SU-DHL-6 (cell line): ENCODE results near the gene TMIGD2.

Experiments used
- H2AFZ ChIP-seq: fragments of 200-600 bp; sonication (generic); 2 replicates; pipeline ENCODE4 v1.6.1; 2014; ENCODE audit warnings: low read depth, mild to moderate bottlenecking, moderate library complexity, mixed read lengths, antibody characterized with exemption, low read length; ENCODE audit not compliant: severe bottlenecking
- H3F3A ChIP-seq: fragments of 200-600 bp; shearing (Covaris generic); 2 replicates; pipeline ENCODE4 v1.6.0; 2016; ENCODE audit warnings: antibody characterized with exemption, mild to moderate bottlenecking; ENCODE audit not compliant: insufficient read depth
- H3K27ac ChIP-seq: fragments of 200-600 bp; sonication (generic); 2 replicates; pipeline ENCODE4 v1.5.1; 2016; ENCODE audit warnings: low read depth, mild to moderate bottlenecking, low read length, moderate library complexity, mixed read lengths
- H3K27me3 ChIP-seq: fragments of 200-600 bp; sonication (generic), shearing (Covaris generic); 2 replicates; pipeline ENCODE4 v1.6.0; 2014; ENCODE audit warnings: mild to moderate bottlenecking, low read length
- H3K36me3 ChIP-seq: fragments of 200-600 bp; sonication (generic); 2 replicates; pipeline ENCODE4 v1.6.1; 2014; ENCODE audit warnings: mild to moderate bottlenecking, low read length, mixed read lengths
- H3K4me2 ChIP-seq: fragments of 300-600, 200-600 bp; shearing (Covaris generic), sonication (generic); 2 replicates; pipeline ENCODE4 v1.6.0; 2014; ENCODE audit warnings: low read length, low read depth, mild to moderate bottlenecking; ENCODE audit not compliant: poor library complexity, severe bottlenecking
- H3K4me3 ChIP-seq: fragments of 200-600 bp; sonication (generic); 2 replicates; pipeline ENCODE4 v1.5.1; 2014; ENCODE audit warnings: antibody characterized with exemption, low read length, mild to moderate bottlenecking, mixed read lengths; ENCODE audit not compliant: insufficient read depth, poor library complexity, severe bottlenecking
- H3K79me2 ChIP-seq: fragments of 200-600 bp; sonication (generic); 2 replicates; pipeline ENCODE4 v1.6.1; 2014; ENCODE audit warnings: mild to moderate bottlenecking, low read length, moderate library complexity; ENCODE audit not compliant: insufficient read depth
- H3K9ac ChIP-seq: fragments of 200-600 bp; sonication (generic); 2 replicates; pipeline ENCODE4 v1.7.0; 2014; ENCODE audit warnings: mild to moderate bottlenecking, low read length
- H3K9me2 ChIP-seq: fragments of 200-600 bp; sonication (generic); replicated peaks from 2 replicates; pipeline ENCODE4 v1.6.1; 2014; ENCODE audit warnings: low read length; ENCODE audit not compliant: insufficient read depth
- H3K9me3 ChIP-seq: fragments of 200-600 bp; sonication (generic); 2 replicates; pipeline ENCODE4 v1.6.1; 2014; ENCODE audit warnings: low read length, mixed read lengths; ENCODE audit not compliant: insufficient read depth
- H4K20me1 ChIP-seq: fragments of 200-600 bp; sonication (generic); 2 replicates; pipeline ENCODE4 v1.6.1; 2014; ENCODE audit warnings: low read depth, mild to moderate bottlenecking, antibody characterized with exemption, low read length, moderate library complexity, mixed read lengths
- EZH2phosphoT487 ChIP-seq: fragments of 200-600 bp; sonication (generic), shearing (Covaris generic); conservative IDR thresholded peaks from 2 replicates; pipeline ENCODE4 v1.6.1; 2018; ENCODE audit warnings: mild to moderate bottlenecking, antibody characterized with exemption, low read length, moderate library complexity, mixed read lengths
- TF ChIP-seq, protein P1 (sequence below): fragments of 200-600 bp; sonication (generic); IDR thresholded peaks from one replicate; pipeline ENCODE4 v1.5.1; 2017; ENCODE audit warnings: antibody characterized with exemption, mild to moderate bottlenecking, low read length, moderate library complexity; ENCODE audit not compliant: insufficient read depth, poor library complexity, severe bottlenecking

The TMIGD2 gene

DNA sequence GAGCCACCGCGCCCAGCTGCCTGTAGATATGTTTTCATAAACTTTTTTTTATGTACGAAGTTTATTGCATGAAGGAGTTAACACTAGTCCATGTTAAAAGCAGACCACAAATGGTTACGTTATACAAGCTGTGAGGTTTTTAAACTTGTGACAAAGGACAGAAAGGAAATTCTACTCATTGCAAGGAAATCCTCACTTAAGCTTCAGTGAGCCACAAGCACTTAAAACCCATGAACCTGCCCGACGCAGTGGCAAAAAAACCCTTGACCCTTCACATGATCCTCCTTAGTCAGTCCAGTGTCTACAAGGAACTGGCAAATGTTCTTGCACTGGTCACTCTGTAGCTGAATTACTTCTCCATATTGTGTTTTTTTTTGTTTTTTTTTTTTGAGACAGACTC, 45.3 kb upstream of the TMIGD2 start:
- Histone ChIP-seq H3K27ac (no peak overlapping the region), H3K9me2 (no peaks in the 10 kb centered on the region), H3K79me2 (no peaks in the 10 kb centered on the region), H3K9me3 (no peaks in the 10 kb centered on the region), H3K4me2 (no peak overlapping the region), H3K9ac (no peak overlapping the region), H3K4me3 (no peak overlapping the region), H3K27me3 (no peaks in the 10 kb centered on the region), H2AFZ (no peak overlapping the region), H4K20me1 (no peaks in the 10 kb centered on the region), H3F3A (no peaks in the 10 kb centered on the region), H3K36me3 (no peaks in the 10 kb centered on the region)
- TF ChIP-seq, protein P1, sequence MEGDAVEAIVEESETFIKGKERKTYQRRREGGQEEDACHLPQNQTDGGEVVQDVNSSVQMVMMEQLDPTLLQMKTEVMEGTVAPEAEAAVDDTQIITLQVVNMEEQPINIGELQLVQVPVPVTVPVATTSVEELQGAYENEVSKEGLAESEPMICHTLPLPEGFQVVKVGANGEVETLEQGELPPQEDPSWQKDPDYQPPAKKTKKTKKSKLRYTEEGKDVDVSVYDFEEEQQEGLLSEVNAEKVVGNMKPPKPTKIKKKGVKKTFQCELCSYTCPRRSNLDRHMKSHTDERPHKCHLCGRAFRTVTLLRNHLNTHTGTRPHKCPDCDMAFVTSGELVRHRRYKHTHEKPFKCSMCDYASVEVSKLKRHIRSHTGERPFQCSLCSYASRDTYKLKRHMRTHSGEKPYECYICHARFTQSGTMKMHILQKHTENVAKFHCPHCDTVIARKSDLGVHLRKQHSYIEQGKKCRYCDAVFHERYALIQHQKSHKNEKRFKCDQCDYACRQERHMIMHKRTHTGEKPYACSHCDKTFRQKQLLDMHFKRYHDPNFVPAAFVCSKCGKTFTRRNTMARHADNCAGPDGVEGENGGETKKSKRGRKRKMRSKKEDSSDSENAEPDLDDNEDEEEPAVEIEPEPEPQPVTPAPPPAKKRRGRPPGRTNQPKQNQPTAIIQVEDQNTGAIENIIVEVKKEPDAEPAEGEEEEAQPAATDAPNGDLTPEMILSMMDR = no peak
- no peak for TF ChIP-seq EZH2phosphoT487

DNA sequence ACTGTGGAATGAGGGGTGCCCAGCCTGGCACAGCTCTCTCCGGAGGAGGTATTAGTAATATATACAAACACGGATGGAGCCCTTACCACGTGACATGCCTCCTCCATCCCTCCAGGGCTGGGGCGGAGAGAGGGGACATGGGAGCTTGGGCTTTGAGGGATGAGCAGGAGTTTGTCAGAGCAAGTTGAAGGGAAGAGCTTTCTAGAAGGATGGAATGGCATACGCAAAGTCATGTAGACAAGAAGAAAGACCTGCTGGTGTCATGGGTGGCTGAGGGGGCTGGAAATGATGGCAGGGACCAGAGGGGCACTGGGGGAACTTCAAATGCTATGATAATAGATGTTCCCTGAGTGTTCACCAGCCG, 43.8 kb upstream of the TMIGD2 start:
- H2AFZ ChIP-seq = no peak overlapping the region
- H3K9ac ChIP-seq = no peak overlapping the region
- H3K4me2 ChIP-seq = no peak overlapping the region
- TF ChIP-seq, protein P1 = no peak
- TF ChIP-seq EZH2phosphoT487 = no peak
- no peaks in the 10 kb centered on the region for H3K79me2 ChIP-seq
- no peaks in the 10 kb centered on the region for H4K20me1 ChIP-seq
- H3K4me3 ChIP-seq = no peak overlapping the region
- H3K9me3 ChIP-seq = no peaks in the 10 kb centered on the region
- no peaks in the 10 kb centered on the region for H3K36me3 ChIP-seq
- 0 out of 2 replicates have a peak, but pooled peaks cover 2% of the 10 kb centered on the region for H3F3A ChIP-seq
- H3K27ac ChIP-seq = no peak overlapping the region
- no peaks in the 10 kb centered on the region for H3K9me2 ChIP-seq
- H3K27me3 ChIP-seq = no peaks in the 10 kb centered on the region

DNA sequence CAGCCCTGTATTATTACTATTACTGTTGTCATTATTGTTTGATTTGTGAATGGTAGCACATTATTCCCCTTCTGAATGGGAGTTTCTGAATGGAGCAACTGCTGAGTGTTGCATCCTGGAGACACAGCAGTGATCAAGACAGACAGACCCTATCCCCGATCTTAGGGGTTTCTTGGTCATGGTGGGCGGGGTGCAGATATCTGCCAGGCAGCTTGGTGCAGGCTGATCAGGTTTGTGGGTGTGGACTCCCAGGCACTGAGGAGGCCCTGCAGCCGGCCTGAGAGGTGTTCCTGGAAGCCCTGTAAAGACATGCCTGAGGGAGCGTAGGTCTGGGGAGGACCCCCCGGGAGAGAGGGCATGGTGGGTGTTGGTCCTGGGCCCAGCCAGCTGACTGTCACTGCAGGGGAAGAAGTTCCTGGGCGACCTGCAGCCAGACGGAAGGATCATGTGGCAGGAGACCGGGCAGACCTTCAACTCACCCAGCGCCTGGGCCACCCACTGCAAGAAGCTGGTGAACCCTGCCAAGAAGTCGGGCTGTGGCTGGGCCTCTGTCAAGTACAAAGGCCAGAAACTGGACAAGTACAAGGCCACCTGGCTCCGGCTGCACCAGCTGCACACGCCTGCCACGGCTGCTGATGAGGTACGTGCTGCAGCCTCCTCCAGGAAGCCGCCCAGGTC, 43.3 kb upstream of the TMIGD2 start:
- Histone ChIP-seq H3K36me3 (no peaks in the 10 kb centered on the region), H3K27me3 (no peaks in the 10 kb centered on the region), H3K9me3 (no peaks in the 10 kb centered on the region), H3K9ac (no peak overlapping the region), H3K27ac (no peak overlapping the region), H3K9me2 (no peaks in the 10 kb centered on the region), H4K20me1 (no peaks in the 10 kb centered on the region), H3K79me2 (no peaks in the 10 kb centered on the region), H3K4me3 (no peak overlapping the region), H3K4me2 (no peak overlapping the region), H3F3A (0 out of 2 replicates have a peak, but pooled peaks cover 2% of the 10 kb centered on the region), H2AFZ (no peak overlapping the region)
- TF ChIP-seq EZH2phosphoT487 = no peak
- TF ChIP-seq, protein P1 = no peak
